ENCODE data around the gene PCNA. TPM values are rescaled to one million over a fixed set of nuclear protein-coding genes. Genes with fewer than 3 reads are reported as not detected.
A peak's percentile ranks its signal among the peaks of the same experiment; 100 is the strongest.

Gene PCNA
- total RNA-seq = 82.6 to 89.8 TPM (median 87.5 TPM) in 3 replicates

DNA sequence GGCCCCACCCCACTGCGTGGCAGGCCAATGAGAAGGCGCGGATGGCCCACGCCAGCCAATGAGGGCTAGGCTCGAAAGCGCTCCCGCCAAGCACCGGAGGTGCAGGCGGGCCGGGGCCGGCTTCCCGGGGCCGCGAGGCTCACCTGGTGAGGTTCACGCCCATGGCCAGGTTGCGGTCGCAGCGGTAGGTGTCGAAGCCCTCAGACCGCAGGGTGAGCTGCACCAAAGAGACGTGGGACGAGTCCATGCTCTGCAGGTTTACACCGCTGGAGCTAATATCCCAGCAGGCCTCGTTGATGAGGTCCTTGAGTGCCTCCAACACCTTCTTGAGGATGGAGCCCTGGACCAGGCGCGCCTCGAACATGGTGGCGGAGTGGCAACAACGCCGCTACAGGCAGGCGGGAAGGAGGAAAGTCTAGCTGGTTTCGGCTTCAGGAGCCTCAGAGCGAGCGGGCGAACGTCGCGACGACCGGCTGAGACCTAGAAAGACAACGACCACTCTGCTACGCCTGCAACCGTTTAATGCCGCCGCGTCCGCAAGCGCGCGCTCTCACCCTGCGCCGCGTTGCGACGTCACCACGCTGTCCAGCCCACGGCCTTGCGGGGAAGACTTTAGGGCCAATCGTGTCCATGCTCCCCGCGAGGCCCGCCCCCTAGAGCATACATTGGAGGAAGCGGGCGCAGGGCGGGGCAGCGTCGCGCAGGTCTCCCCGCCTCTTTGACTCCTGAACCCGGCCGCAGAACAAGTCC lies at the start of gene PCNA:
Gene PCNA (minus strand): TSS at position 524 of the 750 bp plus-strand sequence. CDS start 160 bp downstream, at position 364.
- peaks cover 14% of the 10 kb centered on the region for H3K36me3 Mint-ChIP-seq
- TF ChIP-seq, protein P1, sequence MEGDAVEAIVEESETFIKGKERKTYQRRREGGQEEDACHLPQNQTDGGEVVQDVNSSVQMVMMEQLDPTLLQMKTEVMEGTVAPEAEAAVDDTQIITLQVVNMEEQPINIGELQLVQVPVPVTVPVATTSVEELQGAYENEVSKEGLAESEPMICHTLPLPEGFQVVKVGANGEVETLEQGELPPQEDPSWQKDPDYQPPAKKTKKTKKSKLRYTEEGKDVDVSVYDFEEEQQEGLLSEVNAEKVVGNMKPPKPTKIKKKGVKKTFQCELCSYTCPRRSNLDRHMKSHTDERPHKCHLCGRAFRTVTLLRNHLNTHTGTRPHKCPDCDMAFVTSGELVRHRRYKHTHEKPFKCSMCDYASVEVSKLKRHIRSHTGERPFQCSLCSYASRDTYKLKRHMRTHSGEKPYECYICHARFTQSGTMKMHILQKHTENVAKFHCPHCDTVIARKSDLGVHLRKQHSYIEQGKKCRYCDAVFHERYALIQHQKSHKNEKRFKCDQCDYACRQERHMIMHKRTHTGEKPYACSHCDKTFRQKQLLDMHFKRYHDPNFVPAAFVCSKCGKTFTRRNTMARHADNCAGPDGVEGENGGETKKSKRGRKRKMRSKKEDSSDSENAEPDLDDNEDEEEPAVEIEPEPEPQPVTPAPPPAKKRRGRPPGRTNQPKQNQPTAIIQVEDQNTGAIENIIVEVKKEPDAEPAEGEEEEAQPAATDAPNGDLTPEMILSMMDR (IDR thresholded peaks at IDR 0.05; ENCODE audit: unreplicated experiment) = peak; percentile 24
- H3K27ac Mint-ChIP-seq = peak within 1 kb of the TSS; percentile 98
- H3K27me3 Mint-ChIP-seq (ENCODE audit: low read depth) = no peaks in the 10 kb centered on the region
- peaks cover 41% of the 10 kb centered on the region for H3K4me1 Mint-ChIP-seq
- peak within 1 kb of the TSS; percentile 86 for H3K4me3 Mint-ChIP-seq
- peak; percentile 77 to 91 for DNase-seq (ENCODE audit: low spot score in 2 of 2, unreplicated experiment in 2 of 2)
- H3K9me3 Mint-ChIP-seq = no peaks in the 10 kb centered on the region

DNA sequence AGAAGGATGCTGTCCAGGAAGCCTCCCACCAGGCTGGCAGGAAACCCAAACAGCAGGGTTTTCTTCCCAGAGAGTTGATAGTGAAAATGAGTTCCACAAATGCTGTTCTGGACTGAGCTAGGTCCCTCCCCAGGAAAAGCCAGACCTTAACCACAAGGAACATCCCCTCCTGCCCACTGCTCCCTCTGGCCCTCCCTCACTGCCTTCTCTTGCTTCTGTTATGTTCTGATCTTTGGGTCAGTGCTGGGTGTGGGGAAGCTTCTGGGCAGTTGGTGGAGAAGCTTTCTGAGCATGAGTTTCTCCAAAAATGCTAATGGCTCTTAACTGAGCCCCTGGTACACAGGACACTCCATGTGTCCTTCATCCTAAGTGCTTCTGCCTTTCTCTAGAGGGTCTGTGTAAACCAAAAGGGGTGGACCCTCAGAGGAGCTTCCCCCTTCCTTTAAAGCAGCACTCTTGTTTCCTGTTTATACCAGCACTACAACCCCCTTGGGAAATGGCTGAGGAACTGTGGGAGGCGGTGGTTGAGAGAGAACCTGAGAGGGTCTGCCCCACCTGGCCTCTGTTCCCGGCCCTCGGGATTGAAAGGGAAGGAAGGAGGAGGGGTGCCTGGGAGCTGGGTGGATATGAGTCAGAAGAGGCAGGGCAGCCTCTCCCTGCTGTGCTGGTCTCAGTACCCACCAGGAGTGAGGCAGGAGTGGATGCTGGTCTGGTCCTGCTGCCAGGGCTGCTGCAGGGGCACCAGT lies 49.1 kb upstream of the PCNA start:
- TF ChIP-seq, protein P1 (IDR thresholded peaks at IDR 0.05; ENCODE audit: unreplicated experiment) = no peak
- Mint-ChIP-seq H3K4me3 (no peak overlapping the region), H3K4me1 (peaks cover 7% of the 10 kb centered on the region), H3K9me3 (no peaks in the 10 kb centered on the region), H3K36me3 (no peaks in the 10 kb centered on the region), H3K27ac (no peak overlapping the region), H3K27me3 (ENCODE audit: low read depth) (no peaks in the 10 kb centered on the region)
- no peak for DNase-seq (ENCODE audit: low spot score in 2 of 2, unreplicated experiment in 2 of 2)

DNA sequence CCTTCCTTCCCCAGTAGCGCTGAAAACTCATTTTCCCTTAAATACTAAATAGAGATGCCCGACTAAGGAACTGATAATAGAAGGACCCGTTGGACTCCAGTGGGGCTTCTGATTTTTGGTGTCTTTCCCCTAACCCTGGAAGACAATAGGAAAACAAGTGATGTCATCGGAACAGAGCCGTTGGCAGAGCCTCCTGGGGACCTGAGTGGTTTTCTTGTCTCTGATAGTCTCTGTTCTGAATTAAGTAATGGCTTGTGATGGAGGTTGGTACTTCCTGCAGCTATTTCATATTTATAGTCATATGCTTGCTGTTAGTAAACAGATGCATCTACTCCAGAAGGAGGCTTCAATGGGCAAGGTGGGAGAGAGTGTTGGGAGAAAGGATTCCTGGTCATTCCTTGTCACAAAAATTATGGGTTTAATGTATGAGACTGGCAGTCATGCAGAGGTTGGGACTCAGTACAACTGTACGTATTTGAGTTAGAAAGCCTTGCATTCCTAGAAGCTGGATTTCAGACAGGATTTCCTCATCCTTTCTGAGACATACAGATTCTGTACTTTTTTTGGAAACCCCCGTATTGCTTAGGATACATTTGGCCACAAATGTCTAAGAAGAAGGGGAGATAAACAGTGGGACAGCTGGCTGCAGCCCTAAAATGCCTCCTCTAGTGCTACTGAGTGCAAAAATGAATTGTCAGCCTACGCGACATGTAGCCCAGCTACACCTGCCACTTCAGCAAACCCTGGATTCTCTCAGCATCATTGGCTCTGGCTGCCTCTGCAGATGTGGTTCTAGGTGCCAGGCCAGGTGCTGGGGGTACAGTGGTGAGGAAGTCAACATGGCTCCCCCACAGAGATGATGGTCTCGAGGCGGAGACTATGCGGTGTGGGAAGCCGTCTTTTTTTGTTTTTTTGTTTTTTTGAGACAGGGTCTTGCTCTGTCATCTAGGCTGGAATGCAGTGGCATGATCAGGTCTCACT lies 45.2 kb upstream of the PCNA start:
- Mint-ChIP-seq H3K4me3 (no peak overlapping the region), H3K36me3 (no peaks in the 10 kb centered on the region), H3K27ac (no peak overlapping the region), H3K27me3 (ENCODE audit: low read depth) (no peaks in the 10 kb centered on the region), H3K4me1 (peaks cover 2% of the 10 kb centered on the region), H3K9me3 (peaks cover 4% of the 10 kb centered on the region)
- no peak for DNase-seq (ENCODE audit: low spot score in 2 of 2, unreplicated experiment in 2 of 2)
- TF ChIP-seq, protein P1 (IDR thresholded peaks at IDR 0.05; ENCODE audit: unreplicated experiment) = peak; percentile 42

DNA sequence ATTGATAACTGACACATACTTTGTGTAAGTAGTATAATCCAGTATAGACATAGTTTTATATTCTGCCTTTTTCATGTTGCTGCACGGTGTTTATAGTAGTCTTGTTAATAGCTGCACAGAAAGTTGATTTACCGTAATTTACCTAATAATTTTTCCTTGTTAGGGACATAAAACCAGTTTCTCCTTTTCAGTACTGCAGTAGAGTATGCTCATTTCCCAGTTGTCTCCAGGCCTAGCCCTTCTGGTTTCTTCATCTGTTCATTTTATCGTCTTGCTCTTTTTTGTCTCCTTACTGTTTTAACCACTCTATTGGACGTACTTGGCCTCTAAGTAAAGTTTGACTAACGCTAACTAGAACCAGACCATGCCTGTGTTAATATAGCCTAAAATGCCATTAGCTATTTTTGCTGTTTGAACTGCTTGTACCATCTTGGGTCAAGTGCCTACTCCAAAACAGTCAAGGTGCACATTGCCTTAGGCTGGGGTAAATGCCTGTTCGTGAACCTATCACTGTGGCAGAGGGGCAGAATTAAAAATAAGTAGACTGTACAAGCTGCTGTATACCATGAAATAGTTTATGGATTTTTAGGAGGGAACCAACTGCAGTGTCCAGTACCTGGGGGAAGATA lies 41.9 kb upstream of the PCNA start:
- no peak overlapping the region for H3K4me3 Mint-ChIP-seq
- H3K27ac Mint-ChIP-seq = no peak overlapping the region
- TF ChIP-seq, protein P1 (IDR thresholded peaks at IDR 0.05; ENCODE audit: unreplicated experiment) = no peak
- no peaks in the 10 kb centered on the region for H3K4me1 Mint-ChIP-seq
- no peaks in the 10 kb centered on the region for H3K27me3 Mint-ChIP-seq (ENCODE audit: low read depth)
- no peaks in the 10 kb centered on the region for H3K36me3 Mint-ChIP-seq
- no peak for DNase-seq (ENCODE audit: low spot score in 2 of 2, unreplicated experiment in 2 of 2)
- H3K9me3 Mint-ChIP-seq = peaks cover 4% of the 10 kb centered on the region

DNA sequence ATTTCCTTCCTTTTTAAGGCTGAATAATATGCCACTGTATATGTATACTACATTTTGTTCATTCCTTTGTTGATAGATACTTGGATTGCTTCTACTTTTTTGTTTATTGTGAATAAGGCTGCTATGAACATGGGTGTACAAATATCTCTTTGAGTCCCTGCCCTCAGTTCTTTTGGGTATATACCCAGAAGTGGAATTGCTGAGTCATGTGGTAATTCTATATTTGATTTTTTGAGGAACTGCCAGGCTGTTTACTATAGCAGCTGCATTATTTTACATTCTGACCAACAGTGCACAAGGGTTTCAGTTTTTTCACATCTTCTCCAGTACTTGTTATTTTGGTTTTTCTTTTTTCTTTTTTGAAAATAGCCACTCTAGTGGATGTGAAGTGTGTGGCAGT lies 41.1 kb upstream of the PCNA start:
- H3K27me3 Mint-ChIP-seq (ENCODE audit: low read depth) = no peaks in the 10 kb centered on the region
- no peak for DNase-seq (ENCODE audit: low spot score in 2 of 2, unreplicated experiment in 2 of 2)
- H3K4me3 Mint-ChIP-seq = no peak overlapping the region
- TF ChIP-seq, protein P1 (IDR thresholded peaks at IDR 0.05; ENCODE audit: unreplicated experiment) = no peak
- H3K36me3 Mint-ChIP-seq = no peaks in the 10 kb centered on the region
- H3K9me3 Mint-ChIP-seq = peaks cover 4% of the 10 kb centered on the region
- H3K4me1 Mint-ChIP-seq = peaks cover 5% of the 10 kb centered on the region
- no peak overlapping the region for H3K27ac Mint-ChIP-seq

Measured in mesothelial cell of epicardium (in vitro differentiated cells).